ENCODE data around the gene PKHD1. TPM values are rescaled to one million over a fixed set of nuclear protein-coding genes. Genes with fewer than 3 reads are reported as not detected.

PKHD1 gene
- total RNA-seq, 4 donors from 2014 or later, result 0.04 to 0.32 (median 0.22) TPM; not detected in 1

GRCh38 chr6:51777618-51778017 is 309.8 kb downstream of the PKHD1 start:
- intact Hi-C loops (cut with DNase I; ENCODE audit: low total_unique reads), result no loop called here
- WGBS, 2 donors, result 60% methylated on average over 5 of the region's 5 CpGs
- H3K4me3 ChIP-seq (ENCODE audit: low read depth, poor library complexity, severe bottlenecking), result no peak overlapping the region
- TF ChIP-seq, protein P1, sequence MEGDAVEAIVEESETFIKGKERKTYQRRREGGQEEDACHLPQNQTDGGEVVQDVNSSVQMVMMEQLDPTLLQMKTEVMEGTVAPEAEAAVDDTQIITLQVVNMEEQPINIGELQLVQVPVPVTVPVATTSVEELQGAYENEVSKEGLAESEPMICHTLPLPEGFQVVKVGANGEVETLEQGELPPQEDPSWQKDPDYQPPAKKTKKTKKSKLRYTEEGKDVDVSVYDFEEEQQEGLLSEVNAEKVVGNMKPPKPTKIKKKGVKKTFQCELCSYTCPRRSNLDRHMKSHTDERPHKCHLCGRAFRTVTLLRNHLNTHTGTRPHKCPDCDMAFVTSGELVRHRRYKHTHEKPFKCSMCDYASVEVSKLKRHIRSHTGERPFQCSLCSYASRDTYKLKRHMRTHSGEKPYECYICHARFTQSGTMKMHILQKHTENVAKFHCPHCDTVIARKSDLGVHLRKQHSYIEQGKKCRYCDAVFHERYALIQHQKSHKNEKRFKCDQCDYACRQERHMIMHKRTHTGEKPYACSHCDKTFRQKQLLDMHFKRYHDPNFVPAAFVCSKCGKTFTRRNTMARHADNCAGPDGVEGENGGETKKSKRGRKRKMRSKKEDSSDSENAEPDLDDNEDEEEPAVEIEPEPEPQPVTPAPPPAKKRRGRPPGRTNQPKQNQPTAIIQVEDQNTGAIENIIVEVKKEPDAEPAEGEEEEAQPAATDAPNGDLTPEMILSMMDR (IDR thresholded peaks at IDR 0.05), result no peak
- no peak for TF ChIP-seq POLR2A (IDR thresholded peaks at IDR 0.05)
- DNase-seq (ENCODE audit: low spot score in 2 of 2), result no peak

GRCh38 chr6:51775942-51776860 is 311.2 kb downstream of the PKHD1 start:
- intact Hi-C loops (cut with DNase I; ENCODE audit: low total_unique reads), result no loop called here
- no peak for TF ChIP-seq POLR2A (IDR thresholded peaks at IDR 0.05)
- no peak overlapping the region for H3K4me3 ChIP-seq (ENCODE audit: low read depth, poor library complexity, severe bottlenecking)
- DNase-seq (ENCODE audit: low spot score in 2 of 2), result no peak

DNA sequence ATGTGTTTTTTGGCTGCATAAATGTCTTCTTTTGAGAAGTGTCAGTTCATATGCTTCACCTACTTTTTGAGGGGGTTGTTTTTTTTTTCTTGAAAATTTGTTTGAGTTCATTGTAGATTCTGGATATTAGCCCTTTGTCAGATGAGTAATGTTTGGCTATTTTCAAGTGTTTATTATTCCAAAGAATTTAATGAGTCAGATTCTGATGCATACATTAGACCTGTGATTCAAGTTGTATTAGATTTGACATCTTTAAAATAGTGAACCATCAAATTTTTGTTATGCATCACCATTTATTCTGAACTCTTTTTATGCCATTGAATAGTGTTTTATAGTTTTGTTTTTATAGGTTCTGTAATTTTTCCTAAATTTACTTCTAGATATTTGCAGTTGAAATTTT is 319.3 kb downstream of the PKHD1 start:
- DNase-seq (ENCODE audit: low spot score in 2 of 2), result no peak
- TF ChIP-seq POLR2A (IDR thresholded peaks at IDR 0.05), result no peak
- TF ChIP-seq, protein P1 (IDR thresholded peaks at IDR 0.05), result no peak
- H3K4me3 ChIP-seq (ENCODE audit: low read depth, poor library complexity, severe bottlenecking), result no peak overlapping the region
- intact Hi-C loops (cut with DNase I; ENCODE audit: low total_unique reads), result no loop called here

- DNase-seq (ENCODE audit: low spot score in 2 of 2), result no peak
- TF ChIP-seq, protein P1 (IDR thresholded peaks at IDR 0.05), result no peak
- no peak for TF ChIP-seq POLR2A (IDR thresholded peaks at IDR 0.05)
- intact Hi-C loops (cut with DNase I; ENCODE audit: low total_unique reads), result no loop called here
- 94 to 100% methylated on average over 1 of the region's 1 CpG for WGBS, 2 donors
- H3K4me3 ChIP-seq (ENCODE audit: low read depth, poor library complexity, severe bottlenecking), result no peak overlapping the region
These were observed 322.2 kb downstream of the PKHD1 start for GRCh38 chr6:51765230-51765629.

DNA sequence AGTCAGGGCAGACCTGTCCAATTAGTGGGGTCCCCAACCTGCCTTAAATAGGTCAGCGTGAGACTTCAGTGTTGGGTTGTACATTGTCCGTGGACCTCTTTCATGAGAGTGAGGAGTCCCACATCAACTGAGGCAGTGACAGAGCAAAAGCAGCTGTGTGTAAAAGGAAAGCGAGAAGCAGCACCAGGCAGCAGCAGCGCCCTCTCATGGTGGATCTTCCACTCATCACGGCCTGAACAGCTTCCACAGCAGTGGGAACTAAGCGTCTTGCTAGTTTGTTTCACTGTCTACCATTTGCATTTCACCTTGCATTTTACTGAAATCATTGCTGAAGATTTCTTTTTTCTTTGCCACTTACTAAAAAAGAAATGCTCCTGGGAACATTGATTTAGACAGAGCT is 333.8 kb downstream of the PKHD1 start:
- intact Hi-C loops (cut with DNase I; ENCODE audit: low total_unique reads), result no loop called here
- no peak overlapping the region for H3K4me3 ChIP-seq (ENCODE audit: low read depth, poor library complexity, severe bottlenecking)
- TF ChIP-seq, protein P1 (IDR thresholded peaks at IDR 0.05), result no peak
- TF ChIP-seq POLR2A (IDR thresholded peaks at IDR 0.05), result no peak
- WGBS, 2 donors, result 47 to 50% methylated on average over 6 of the region's 6 CpGs
- no peak for DNase-seq (ENCODE audit: low spot score in 2 of 2)

GRCh38 chr6:51743999-51744398 is 343.4 kb downstream of the PKHD1 start:
- H3K4me3 ChIP-seq (ENCODE audit: low read depth, poor library complexity, severe bottlenecking), result no peak overlapping the region
- DNase-seq (ENCODE audit: low spot score in 2 of 2), result no peak
- no peak for TF ChIP-seq POLR2A (IDR thresholded peaks at IDR 0.05)
- TF ChIP-seq, protein P1 (IDR thresholded peaks at IDR 0.05), result no peak
- WGBS, 2 donors, result 85 to 90% methylated on average over 2 of the region's 2 CpGs
- intact Hi-C loops (cut with DNase I; ENCODE audit: low total_unique reads), result no loop called here
